ENCODE data around the gene TKT.

TKT gene

DNA sequence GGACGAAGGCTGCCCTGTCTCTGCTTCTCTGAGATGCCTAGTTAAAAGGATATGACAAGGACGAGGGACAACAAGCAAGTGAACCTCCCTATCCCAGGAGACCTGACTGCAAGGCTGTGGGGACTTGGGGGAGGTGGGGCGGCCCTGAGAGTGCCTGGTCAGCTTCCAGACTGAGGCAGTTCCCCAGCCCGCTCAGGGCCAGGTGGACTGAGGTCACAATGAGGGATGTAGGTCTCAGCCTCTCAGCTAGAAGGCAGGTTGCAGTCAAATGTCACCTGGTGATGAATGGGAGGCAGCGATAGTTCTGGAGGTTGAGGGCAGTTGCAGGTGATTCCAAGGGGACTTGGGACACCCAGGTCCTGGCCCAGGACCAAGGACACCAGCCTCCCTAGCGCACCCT lies 30.6 kb downstream of the TKT start:
- no peak for DNase-seq

DNA sequence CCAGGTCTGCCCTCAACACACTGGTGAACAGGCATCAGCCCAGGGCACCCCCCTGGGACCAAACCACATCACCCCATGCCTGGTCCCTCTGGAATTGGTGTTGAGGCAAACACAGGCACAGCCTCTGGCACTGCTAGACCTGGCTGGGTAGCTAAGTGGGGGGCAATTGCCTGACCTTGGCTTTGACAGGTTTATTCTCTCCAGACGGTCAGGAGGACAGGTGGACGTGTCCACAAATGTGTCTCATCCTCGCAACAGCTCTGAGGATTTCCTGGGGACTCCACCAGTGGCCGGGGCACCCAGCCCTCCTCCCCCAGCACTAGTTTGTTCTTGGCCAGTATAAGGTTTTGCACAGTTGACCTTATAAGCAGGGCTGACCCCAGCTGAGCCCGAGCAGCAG lies 31.3 kb downstream of the TKT start:
- no peak for DNase-seq

DNA sequence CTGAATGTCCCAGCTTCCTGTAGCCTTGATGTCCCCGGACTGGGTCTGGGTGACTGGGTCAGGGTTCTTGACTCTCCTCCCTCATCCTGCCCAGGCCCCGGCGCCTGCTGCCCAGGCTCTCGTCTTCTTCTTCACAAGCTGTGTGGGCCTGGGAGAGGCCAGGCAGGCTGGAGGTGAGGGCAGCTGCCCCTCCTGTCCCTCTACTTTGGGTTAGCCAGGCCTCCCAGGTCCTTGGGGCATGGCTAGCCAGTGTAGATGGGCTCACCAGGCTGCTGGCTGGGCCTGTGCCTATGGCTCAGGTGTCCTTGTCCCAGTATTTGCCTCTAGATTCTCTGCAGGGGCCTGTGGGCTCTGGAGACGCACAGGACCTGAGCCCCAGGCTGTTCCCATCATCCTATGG lies 31.8 kb downstream of the TKT start:
- DNase-seq = no peak

DNA sequence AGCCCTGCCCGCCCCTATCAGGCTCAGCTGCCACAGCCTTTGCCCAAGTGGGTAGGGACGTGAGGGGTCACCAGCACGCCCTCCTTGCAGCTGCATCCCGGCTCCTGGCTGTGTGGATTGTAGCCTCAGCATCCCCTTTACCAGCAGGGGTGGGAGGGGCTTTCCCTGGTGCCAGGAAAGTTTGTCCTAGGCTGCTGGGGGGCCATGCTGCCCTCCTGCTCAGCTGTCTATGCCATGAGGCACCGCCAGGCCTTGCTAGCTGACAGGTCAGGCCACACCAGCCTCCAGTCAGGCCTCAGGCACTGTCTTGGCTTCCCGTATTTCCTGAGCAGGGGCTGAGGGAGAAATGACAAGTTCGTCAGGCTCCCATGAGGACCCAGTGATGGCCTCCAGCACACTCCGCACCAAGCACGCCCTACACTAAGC lies 32.3 kb downstream of the TKT start:
- no peak for DNase-seq

DNA sequence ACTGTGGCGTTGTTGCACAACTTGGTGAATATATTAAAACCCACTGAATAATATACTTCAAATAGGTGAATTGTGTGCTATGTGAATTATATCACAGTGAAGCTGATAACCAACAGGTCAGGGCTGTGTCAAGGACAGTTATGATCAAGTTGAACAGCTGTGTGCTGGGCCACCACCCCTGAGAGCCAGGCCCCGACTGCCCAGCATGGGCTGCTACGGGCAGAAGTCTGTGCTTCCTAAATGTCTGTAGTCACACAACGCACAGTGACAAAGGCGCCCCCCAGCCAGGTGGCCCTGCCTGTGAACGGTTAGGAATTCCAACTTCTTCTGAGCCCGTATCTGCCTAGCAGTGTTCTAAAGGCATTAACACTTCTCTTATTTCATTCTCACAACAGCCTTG lies 32.8 kb downstream of the TKT start:
- no peak for DNase-seq

DNA sequence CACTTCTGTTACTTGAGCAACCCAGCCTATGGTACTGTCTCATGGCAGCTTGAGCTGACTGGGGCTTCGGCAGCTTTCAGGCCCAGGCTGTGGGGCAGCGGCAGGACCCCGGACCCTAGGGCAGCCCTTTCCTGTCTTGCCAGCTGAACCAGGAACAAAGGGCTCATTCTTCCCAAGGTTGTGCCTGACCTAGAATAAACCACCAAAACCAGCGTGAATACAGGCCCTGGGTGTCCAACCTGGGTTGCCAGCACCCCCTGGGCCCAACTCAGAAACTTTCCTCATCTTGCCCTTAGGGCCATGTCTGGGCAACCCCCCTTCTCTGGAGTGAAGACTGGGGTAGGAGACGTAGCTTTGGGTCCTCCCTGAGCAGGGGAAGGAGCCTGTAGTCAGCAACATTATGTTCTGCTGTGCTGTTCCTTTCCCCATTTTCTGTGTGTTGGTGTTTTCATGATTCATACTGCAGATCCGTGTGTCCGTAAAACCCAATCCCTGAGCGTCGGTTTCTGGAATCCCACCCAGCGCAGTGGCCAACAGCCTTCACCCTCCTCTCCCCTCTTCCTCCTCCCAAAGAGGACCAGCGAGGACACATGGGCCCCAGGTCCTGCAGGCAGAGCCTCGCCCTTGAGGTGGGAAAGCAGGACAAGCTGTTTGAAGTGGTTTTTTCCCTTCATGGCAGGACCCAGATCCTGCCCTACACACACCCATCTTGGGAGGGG lies 33.5 kb downstream of the TKT start:
- DNase-seq = no peak

DNA sequence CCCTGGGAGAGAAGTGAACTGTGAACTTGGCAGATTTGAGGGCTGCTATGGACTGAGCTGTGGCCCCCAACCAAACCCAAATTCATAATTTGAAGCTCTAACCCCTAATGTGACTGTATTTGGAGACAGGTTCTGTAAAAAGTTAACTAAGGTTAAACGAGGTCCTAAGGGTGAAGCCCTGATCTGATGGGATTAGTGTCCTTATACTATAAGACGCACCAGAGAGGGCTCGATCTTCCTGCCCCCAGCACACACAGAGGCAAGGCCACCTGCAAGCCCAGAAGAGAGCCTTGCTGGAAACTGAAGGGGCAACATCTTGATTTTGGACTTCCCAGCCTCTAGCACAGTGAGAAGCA lies 34.0 kb downstream of the TKT start:
- DNase-seq = no peak

DNA sequence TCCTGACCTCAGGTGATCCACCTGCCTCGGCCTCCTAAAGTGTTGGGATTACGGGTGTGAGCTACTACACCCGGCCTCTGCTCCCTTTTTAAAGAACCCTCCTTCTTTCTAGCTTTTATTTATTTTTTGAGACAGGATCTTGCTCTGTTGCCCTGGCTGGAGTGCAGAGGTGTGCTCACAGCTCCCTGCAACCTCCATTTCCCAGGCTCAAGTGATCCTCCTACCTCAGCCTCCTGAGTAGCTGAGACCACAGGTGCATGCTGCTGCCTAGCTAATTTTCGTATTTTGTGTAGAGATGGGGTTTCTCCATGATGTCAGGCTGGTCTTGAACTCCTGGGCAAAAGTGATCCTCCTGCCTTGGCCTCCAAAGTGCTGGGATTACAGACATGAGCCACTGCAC lies 34.5 kb downstream of the TKT start:
- no peak for DNase-seq

DNA sequence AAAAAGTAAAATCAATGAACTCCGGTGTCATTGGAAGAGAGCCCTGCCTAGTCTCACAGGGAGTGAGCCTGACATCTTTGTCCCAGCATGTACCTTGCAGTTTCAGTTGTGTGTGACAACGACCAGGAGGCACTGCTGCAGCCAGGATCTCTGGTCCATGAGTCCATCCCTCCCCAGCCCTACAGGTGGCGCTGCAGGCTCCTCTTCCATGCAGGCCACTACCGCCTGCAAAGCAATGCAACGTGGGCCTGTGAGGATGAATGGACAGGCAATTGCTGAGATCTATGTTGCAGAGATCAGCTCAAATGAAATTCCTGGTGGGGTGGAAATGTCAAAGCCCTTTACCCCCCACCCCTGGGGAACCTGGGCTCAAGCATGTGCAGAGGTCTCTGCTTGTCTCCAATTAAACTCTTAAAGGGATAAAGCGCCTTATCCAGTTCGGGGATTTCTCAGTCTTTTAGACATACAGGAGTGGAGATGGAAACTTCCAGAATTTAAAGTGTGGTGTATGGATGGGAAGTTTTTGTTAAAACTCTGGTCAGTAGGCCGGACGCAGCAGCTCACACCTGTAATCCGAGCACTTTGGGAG lies 35.8 kb downstream of the TKT start:
- peak; percentile 39 for DNase-seq

DNA sequence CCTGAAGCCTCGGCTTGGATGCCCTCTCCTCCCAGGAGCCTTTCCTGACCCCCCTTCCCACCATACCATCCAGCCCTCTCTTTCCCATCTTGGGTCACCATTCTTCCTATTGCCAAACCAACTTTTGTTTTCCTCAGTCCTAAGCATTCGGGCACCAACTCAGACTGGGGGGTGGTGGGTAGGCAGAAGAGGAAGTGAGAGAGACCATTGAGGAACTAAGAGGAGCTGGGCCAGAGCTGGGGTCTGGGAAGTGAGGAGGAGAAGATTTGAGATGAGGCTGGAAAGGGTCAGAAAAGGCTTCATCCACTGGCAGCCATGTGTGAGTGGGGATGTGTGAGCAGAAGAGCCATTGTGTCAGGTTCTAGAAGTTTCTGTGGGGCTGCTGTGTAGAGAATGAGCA lies 37.7 kb downstream of the TKT start:
- DNase-seq = no peak

DNA sequence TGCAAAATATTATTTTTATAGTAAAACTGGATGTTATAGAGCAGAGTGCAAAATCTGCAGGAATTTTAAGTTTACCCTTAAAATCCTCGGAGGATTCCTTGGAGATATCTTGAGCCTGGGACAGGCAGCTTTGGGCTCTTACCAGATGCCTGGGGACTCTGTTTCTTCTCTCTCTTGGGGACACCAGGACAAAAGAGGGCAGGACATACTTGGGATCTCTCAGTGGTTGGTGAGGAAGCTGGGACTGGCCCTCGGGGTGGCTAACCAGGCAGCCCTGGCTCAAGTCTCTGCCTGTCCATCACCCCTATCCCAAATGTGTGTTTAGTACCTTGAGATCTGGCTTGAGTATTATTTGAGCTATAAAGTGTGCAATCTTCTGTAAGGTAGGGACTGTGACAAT lies 38.6 kb downstream of the TKT start:
- DNase-seq = no peak

DNA sequence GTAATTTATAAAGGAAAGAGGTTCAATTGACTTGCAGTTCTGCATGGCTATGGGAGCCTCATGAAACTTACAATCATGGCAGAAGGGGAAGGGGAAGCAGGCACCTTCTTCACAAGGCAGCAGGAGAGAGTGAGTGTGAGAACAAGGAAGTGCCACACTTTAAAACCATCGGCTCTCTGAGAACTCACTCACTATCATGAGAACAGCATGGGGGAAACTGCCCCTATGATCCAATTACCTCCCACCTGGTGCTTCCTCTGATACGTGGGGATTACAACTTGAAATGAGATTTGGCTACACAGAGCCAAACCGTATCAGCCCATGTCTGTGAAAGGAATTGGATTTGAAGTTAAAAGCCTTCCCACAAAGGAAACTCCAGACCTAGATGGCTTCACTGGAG lies 39.1 kb downstream of the TKT start:
- DNase-seq = no peak

DNA sequence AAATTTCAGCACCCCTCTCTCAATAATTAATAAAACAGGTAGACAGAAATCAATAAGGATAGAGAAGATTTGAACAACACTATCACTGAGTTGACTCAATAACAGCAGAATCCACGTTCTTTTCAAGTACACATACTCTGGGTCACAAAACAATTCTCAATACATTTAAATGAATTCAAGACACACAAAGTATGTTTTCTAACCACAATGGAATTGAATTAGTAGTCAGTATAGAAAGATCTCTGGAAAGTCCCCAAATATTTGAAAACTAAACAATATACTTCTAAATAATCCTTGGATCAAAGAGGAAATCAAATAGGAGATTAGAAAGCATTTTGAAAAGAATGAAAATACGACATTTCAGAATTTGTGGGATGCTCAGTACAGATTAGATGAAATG lies 40.0 kb downstream of the TKT start:
- no peak for DNase-seq

DNA sequence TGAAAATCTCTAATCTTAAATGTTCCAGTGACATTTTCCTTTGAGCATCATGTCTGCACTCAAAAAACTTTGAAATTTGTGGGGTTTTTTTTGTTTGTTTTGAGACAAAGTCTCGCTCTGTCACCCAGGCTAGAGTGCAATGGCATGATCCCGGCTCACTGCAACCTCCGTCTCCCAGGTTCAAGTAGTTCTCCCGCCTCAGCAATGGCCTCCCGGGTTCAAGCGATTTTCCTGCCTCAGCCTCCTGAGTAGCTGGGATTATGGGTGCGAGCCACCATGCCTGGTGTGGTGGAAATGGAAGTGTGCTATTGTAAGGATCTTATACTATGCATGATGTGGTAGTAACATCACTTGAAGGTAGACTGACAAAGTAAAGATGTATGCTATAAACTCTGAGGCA lies 42.5 kb downstream of the TKT start:
- no peak for DNase-seq

DNA sequence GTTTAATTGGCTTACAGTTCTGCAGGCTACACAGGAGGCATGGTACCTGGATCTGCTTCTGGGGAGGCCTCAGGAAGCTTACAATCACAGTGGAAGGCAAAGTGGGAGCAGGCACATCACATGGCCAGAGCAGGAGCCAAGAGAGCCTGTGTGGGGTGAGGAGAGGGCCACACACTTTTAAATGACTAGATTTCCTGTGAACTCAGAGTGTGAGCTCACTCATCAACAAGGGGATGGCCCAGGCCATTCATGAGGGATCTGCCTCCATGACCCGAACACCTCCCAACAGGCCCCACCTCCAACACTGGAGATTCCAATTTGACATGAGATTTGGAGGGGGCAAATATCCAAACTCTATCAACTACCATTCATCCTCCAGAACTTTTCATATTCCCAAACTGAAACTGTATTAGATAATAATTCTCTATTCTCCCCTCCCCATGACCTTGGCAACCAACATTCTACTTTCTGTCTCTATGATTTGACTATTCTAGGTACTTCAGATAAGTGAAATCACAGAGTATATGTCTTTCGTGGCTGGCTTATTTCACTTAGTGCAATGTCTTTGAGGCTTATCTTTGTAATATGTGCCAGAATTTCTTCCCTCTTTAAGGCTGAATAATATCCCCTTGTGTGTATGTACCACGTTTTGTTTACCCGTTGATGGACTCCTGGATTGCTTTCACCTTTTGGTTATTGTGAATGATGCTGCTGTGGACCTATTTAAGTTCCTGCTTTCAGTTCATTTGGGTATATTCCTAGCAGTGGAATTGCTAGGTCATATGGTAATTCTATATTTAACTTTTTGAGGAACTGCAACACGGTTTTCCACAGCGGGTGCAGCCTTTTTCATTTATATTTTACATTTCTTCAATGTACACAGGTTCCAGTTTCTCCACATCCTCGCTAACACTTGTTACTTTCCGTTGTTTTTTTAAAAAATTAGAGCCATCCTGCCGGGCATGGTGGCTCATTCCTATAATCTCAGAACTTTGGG lies 43.8 kb downstream of the TKT start:
- no peak for DNase-seq

DNA sequence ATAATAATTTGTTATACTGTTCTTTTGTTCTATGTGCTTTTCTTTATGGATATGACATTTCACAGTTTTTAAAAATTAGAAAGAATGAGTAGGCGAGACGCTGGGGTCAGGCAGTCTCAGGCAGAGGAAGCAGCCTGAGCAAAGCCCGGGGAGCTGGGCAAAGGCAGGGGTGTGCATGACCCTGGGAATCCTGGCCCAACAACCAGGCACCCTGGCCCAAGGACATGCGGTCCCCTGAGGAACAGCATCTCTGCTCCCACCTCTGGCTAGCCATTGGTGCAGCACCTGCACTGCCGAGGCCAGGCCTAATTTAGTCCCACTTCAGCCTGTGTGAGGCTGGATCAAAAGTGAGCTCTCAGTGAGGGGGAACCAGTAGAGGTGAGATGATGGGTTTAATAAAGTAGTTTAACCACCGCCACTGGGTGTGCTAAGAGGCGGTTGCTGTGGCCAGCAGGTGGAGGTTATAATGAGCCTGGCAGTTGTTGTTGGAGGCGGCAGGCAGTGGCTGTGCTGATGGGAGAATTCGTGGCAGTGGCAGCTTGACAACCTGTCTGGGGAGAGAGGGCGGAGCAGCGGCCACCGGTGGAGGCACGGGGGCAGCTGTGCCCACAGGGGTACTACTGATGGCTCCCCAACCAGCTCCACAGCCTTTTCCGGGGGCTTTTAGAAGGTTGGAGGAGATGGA lies 53.3 kb downstream of the TKT start:
- DNase-seq = no peak

DNA sequence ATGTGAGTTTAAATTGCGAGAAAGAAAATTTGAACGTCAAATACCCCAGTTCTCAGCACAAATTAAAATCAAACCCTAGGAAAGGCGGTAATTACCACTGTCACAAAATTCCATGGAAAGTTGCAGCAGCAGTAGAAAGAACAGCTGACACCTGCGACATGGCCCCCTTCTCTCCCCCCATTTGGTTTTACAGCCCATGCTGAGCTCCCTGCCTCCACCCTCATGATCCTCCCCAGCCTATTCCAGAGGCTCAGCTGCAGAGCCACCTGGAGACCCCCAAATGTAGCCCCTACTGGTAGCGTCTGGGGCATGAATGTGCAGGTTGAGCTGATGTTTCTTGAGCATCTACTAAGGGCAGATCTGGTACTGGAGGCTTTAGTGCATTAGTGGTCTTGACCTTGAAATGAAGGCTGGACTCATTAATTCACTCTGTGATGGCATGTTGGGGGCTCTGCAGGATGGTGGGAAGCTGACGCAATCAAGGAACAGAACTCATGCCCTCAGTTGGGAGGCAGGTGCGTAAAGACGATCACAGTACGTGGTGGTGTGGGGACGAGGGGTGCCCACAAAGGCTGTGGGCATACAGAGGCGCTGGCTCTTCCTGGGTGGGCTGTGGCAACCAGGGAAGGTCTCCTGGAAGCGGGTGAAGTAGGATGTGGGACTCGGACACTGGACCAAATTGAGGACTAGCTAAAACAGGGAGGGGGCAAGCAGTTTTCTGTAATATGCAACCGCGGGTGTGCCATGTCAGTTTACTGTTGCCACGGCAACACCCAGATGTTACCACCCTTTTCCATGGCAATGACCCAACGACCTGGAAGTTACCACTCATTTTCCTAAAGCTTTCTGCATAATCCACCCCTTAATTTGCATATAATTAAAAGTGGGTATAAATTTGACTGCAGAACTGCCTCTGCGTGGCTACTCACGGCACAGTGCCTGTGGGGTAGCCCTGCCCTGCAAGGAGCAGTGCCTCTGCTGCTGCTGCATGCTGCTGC lies 55.0 kb downstream of the TKT start:
- no peak for DNase-seq

DNA sequence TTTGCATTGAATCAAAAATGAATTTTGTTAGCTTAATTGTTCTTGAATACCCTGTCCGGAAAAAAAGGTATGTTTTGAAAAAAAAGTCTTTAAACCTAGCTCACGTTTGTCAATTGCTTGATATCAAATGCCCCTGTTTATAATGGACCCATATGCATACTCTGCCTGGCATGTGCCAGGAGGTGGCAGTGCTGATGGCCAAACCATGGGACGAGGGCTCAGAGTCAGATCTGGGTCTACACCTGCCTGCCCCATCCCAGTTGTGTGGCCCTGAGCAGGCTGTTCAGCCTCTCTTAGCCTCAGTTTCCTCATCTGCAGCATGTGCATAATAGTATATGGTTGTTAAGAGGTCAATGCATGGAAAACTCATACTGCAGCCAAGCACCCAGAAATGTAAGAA lies 56.0 kb downstream of the TKT start:
- no peak for DNase-seq

DNA sequence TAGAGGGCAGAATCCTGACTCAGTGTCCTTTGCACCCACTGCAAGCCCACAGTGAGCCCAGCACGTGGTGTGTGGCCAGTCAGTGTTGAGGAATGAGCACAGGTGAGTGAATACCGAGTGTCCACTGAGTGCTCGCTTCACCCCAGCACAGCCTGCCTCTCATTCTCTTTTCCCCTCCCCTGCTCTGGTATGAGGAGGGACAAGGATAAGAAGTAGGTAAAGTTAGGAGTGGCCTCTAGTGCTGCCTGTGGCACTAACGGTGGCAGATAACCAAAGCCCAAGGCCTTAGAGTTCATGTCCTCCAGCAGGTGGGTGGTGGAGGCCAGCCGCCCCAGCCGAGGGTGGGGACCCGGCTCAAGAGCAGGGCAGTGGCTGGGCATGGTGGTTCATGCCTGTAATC lies 56.8 kb downstream of the TKT start:
- no peak for DNase-seq

DNA sequence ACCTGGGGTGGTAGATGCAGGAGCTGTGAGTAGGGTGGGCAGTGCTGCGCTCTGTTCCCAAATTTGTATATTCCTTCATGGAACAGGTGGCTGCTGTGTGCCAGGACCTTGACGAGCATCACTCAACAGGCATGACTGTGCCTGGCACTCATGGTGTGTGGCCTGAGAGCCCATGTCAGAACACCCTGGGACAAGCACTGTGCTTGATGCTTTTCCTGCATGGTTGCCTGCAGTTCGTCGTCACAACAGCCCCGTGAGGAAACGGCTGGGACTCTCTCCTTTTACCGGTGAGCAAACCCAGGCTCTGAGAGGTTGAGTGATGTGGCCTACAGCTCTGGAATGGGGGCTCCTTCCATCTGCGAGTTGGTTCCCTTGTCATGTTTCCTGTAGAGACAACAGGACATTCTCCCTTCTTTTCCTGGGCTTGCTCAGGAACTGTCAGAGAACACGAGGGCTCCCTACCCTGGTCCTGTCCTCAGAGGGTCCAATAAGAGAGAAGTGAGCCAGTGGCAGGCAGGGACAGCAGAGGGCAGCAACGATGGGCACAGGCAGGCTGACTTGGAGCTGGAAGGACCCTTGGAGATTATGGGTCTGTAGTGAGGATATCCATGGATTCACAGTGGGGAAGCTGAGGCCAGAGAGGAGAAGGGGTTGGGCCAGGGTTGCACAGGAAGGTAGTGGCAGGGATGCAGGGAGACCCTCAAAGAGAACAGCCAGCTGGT lies 57.4 kb downstream of the TKT start:
- DNase-seq = no peak

All from right kidney (tissue), 1 donor.